Muscle of arm (tissue), 12 donors: ENCODE results near the gene GPR139. TPM values are rescaled to one million over a fixed set of nuclear protein-coding genes. Genes with fewer than 3 reads are reported as not detected.

ENCODE experiments used
- DNase-seq: peaks from one replicate; pipeline ENCODE4 v3.0.0-alpha.2; 2013
- polyA plus RNA-seq, 12 donors: library from polyadenylated mRNA; unstranded; fragments of 120-200 nt; gene quantifications; one replicate each; pipeline ENCODE4 v1.2.1, GENCODE V29; 2013; ENCODE audit not compliant: insufficient read length in 12 of 12

Gene GPR139
- polyA plus RNA-seq, 12 donors = not detected

GRCh38 chr16:19984135-19984534, 89.6 kb downstream of the GPR139 start:
- no peak for DNase-seq

Other genes with a start within 250 kb of the GPR139 start
- gene GPRC5B, start 189.0 kb downstream of the GPR139 start, polyA plus RNA-seq = 100 to 1,000 TPM in 4 of 12 donors, 10 to 100 TPM in 8; 61.2 to 222 (median 92.2) TPM